ENCODE measurements around the gene CAPN8.
"Not testable (repeated sequence)": the region's sequence is repeated elsewhere in the genome, so short reads cannot be mapped to it uniquely, and the experiment has no call there.

The CAPN8 gene

DNA sequence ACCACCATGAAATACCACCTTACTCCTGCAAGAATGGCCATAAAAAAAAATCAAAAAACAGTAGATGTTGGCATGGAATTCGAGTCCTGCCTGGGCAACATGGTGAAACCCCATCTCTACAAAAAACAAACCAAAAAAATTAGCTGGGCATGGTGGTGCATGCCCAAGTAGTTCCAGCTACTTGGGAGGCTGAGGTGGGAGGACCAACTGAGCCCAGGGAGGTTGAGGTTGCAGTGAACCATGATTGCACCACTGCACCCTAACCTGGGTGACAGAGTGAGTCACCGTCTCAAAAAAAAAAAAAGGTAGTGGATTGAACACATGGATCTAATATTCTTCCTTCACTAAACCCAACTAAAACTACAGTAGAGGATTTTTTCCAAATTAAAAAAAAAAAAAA is 146.4 kb downstream of the CAPN8 start:
- FAIRE-seq: no peak

- FAIRE-seq: not testable (repeated sequence)
These were observed 146.9 kb downstream of the CAPN8 start for GRCh38 chr1:223518553-223518952.

DNA sequence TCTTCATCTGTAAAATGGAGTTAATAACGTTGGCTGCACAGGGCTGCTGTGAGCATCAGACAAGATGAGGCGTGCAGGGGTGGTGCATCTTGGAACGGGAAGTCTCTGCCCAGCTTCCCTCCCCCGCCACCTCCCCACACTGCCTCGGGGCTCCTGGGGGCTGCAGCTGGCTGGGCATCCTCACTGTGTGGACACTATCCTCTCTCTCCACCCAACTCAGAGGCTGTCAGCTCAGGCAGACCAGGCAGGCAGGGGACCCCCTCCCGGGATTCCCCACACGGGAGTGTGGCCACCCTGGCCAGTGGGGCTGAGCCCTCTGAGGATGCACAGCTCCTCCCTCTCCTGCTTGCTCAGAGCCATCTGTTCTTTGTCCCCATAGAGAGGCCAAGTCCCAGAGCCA is 149.6 kb downstream of the CAPN8 start:
- FAIRE-seq: no peak

GRCh38 chr1:223515421-223515820 is 150.1 kb downstream of the CAPN8 start:
- no peak for FAIRE-seq

DNA sequence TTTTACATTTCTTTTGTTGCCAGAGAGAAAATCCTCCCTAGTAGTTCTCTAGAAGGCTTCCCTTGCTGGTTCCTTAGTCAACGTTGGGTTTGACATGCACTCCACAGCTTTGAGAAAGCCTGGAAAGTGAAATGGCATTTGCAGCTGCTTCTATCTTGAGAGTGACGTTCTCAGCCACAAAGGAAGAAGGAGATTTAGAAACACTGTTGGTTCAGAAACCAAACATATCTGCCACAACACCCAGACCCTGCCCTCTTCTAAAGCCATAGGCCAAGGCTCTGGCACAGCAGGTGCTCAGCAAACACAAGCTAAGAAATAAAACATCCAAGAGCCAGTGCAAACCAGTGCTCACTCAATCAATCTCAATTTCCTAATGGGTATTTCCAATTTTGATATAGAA is 150.9 kb downstream of the CAPN8 start:
- FAIRE-seq: no peak

GRCh38 chr1:223513309-223513708 is 152.2 kb downstream of the CAPN8 start:
- no peak for FAIRE-seq

DNA sequence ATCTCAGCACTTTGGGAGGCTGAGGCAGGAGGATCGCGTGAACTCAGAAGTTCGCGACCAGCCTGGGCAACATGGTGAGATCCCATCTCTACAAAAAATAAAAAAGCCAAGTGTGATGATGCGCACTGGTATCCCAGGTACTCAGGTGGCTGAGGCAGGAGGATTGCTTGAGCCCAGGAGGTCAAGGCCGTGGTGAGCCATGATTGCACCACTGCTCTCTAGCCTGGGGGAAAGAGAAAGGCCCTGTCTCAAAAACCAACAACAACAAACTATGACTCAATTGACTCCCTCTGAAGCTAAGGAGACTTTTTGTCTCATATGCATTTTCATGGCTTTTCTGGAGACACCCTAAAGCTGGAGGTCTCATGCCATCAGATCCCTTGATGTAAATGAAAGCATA is 153.4 kb downstream of the CAPN8 start:
- no peak for FAIRE-seq

- no peak for FAIRE-seq
These were observed 156.7 kb downstream of the CAPN8 start for GRCh38 chr1:223508796-223509195.

DNA sequence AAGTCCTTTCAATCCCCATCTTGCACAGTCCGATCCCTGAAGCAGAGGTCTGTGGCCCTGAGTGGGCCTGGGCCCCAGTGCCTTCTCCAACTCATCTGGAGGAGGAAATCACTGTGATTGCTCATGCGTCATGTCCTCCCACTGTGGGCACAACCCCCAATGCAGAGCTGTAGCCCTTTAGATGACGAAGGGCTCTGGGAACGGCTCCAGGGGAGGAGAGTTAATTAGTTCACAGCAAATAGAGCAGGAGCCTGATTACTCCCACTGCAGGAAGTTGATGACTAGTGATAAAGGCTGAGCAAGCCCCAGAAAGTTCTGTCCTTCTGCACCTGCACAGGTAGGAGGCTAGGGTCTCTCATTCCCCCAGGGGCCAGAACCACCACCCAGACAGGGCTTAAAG is 160.8 kb downstream of the CAPN8 start:
- FAIRE-seq: no peak

- no peak for FAIRE-seq
These were observed 162.2 kb downstream of the CAPN8 start for GRCh38 chr1:223503348-223503747.

GRCh38 chr1:223500560-223501425 is 164.7 kb downstream of the CAPN8 start:
- no peak for FAIRE-seq

DNA sequence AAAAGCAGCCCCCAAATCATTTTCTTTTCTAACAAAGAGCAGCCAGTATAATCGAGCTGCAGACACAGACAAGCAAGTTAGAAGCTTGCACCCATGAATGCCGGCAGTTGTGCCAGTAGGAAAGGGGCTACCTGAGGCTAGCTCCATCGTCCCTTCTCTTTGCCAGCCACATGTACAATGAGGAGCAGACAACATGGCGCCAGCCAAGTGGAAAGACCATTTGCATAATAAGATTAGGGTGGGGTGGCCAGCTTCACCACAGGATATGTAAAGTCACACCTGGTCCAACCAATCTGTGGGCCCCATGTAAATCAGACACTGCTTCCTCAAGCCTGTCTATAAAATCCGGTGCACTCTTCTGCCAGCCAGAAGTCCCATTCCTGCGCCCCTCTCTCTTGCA is 168.6 kb downstream of the CAPN8 start:
- FAIRE-seq: no peak

GRCh38 chr1:223494926-223495645 is 170.4 kb downstream of the CAPN8 start:
- no peak for FAIRE-seq

- FAIRE-seq: no peak
These were observed 173.5 kb downstream of the CAPN8 start for GRCh38 chr1:223492044-223492443.

All from TTC549 (cell line).